Gastroesophageal sphincter (tissue), 3 donors: Measurements from ENCODE around the gene CBLN3.

ENCODE experiments used
- CTCF ChIP-seq, 4 experiments: fragments of 200-600 bp in 2 of 4; fragments of 450-650 bp in 2 of 4; sonication (generic) in 1 of 4; IDR thresholded peaks; one replicate each; pipeline ENCODE4 v1.5.1; 2017 to 2019; ENCODE audit warnings: antibody characterized with exemption in 4 of 4, mild to moderate bottlenecking in 2 of 4, moderate library complexity in 2 of 4
- EP300 ChIP-seq: sonication (generic); formaldehyde crosslinking; IDR thresholded peaks from one replicate; pipeline ENCODE4 v1.6.1; 2017; ENCODE audit warnings: antibody characterized with exemption, mild to moderate bottlenecking
- POLR2A ChIP-seq, 2 donors: fragments of 450-650 bp; IDR thresholded peaks; one replicate each; pipeline ENCODE4 v1.6.1; 2017; ENCODE audit warnings: antibody characterized with exemption in 2 of 2, mild to moderate bottlenecking in 2 of 2, moderate library complexity in 1 of 2
- POLR2AphosphoS5 ChIP-seq: sonication (generic); formaldehyde crosslinking; IDR thresholded peaks from one replicate; pipeline ENCODE4 v1.6.1; 2017; ENCODE audit warnings: antibody characterized with exemption

GRCh38 chr14:24390701-24391468, 38.6 kb downstream of the CBLN3 start:
- TF ChIP-seq CTCF (IDR thresholded peaks at IDR 0.05) (no peak), EP300 (no peak), POLR2A (IDR thresholded peaks at IDR 0.05) (no peak), POLR2AphosphoS5 (no peak)
